IMR-90 (cell line): ENCODE data around the gene SEMA6D. TPM values are rescaled to one million over a fixed set of nuclear protein-coding genes. Genes with fewer than 3 reads are reported as not detected.

Experiments used
- SMC3 ChIP-seq: fragments of 150-350 bp; IDR thresholded peaks from 2 replicates; pipeline ENCODE4 v1.6.1; 2016; ENCODE audit warnings: low read depth, mild to moderate bottlenecking, antibody characterized with exemption, low read length, moderate library complexity
- polyA plus RNA-seq, 3 experiments: library from polyadenylated mRNA; depleted of rRNA; stranded (reverse); fragments of >200 nt; gene quantifications; 2 replicates each; pipeline ENCODE4 v1.2.3, GENCODE V29; 2012; ENCODE audit warnings: low replicate concordance in 1 of 3
- total RNA-seq: library from RNA; depleted of rRNA; stranded (reverse); fragments of >200 nt; gene quantifications from 2 replicates; pipeline ENCODE4 v1.2.3, GENCODE V29; 2012
- TF ChIP-seq, protein P1 (sequence below): conservative IDR thresholded peaks from 2 replicates; pipeline ENCODE4 v1.5.1; 2012; ENCODE audit warnings: mild to moderate bottlenecking, low read depth, low read length, improper control_type of control experiment
- TF ChIP-seq, protein P2 (sequence below): fragments of 150-350 bp; IDR thresholded peaks from 2 replicates; pipeline ENCODE4 v1.6.1; 2017; ENCODE audit warnings: mild to moderate bottlenecking, antibody characterized with exemption, low read length, low read depth

Gene SEMA6D
- total and polyA plus RNA-seq, 2 of the 4 experiments (the other 2 are of a cell fraction): 12.6 to 17.4 TPM

DNA sequence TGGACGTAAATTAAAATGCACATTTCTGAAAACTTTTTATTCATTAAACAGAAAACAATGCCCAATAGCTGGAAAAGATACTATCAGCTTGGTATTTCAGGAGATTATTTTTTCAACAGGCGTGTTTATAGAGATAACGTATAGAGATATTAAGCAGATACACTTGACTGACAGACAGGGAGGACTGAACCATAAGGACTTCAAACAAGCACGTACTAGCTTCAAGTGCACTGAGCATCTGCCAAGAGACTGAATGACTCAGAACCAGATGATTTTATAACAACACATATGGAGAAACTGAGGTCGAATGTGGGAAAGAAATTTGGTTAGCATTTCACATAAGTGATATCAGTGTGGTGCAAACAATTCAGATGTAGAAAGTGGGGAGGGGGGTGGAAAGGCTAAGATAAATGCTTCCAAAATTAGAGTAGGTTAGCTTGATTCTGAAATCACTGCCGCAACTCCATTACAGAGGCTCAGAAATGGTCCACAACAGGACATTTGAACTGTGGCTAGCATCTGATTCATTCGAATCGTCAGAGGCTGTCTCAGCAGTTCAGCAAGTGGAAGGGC is 103.5 kb downstream of the SEMA6D start (continued):
- TF ChIP-seq, protein P1, sequence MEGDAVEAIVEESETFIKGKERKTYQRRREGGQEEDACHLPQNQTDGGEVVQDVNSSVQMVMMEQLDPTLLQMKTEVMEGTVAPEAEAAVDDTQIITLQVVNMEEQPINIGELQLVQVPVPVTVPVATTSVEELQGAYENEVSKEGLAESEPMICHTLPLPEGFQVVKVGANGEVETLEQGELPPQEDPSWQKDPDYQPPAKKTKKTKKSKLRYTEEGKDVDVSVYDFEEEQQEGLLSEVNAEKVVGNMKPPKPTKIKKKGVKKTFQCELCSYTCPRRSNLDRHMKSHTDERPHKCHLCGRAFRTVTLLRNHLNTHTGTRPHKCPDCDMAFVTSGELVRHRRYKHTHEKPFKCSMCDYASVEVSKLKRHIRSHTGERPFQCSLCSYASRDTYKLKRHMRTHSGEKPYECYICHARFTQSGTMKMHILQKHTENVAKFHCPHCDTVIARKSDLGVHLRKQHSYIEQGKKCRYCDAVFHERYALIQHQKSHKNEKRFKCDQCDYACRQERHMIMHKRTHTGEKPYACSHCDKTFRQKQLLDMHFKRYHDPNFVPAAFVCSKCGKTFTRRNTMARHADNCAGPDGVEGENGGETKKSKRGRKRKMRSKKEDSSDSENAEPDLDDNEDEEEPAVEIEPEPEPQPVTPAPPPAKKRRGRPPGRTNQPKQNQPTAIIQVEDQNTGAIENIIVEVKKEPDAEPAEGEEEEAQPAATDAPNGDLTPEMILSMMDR: no peak
- no peak for TF ChIP-seq SMC3
- TF ChIP-seq, protein P2, sequence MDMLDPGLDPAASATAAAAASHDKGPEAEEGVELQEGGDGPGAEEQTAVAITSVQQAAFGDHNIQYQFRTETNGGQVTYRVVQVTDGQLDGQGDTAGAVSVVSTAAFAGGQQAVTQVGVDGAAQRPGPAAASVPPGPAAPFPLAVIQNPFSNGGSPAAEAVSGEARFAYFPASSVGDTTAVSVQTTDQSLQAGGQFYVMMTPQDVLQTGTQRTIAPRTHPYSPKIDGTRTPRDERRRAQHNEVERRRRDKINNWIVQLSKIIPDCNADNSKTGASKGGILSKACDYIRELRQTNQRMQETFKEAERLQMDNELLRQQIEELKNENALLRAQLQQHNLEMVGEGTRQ: no peak
